Measurements from ENCODE around the gene ANKMY1.
"Not testable (repeated sequence)": the region's sequence is repeated elsewhere in the genome, so short reads cannot be mapped to it uniquely, and the experiment has no call there.

Gene ANKMY1

GRCh38 chr2:240503375-240503774, 54.4 kb downstream of the ANKMY1 start:
- no peak for DNase-seq (ENCODE audit: low spot score)

- DNase-seq (ENCODE audit: low spot score): no peak
These were observed 55.2 kb downstream of the ANKMY1 start for GRCh38 chr2:240502430-240503121.

- no peak for DNase-seq (ENCODE audit: low spot score)
These were observed 55.7 kb downstream of the ANKMY1 start for GRCh38 chr2:240502059-240502429.

GRCh38 chr2:240501531-240501991, 56.2 kb downstream of the ANKMY1 start:
- no peak for DNase-seq (ENCODE audit: low spot score)

- no peak for DNase-seq (ENCODE audit: low spot score)
These were observed 57.0 kb downstream of the ANKMY1 start for GRCh38 chr2:240500561-240501423.

- no peak for DNase-seq (ENCODE audit: low spot score)
These were observed 58.2 kb downstream of the ANKMY1 start for GRCh38 chr2:240499309-240500301.

- DNase-seq (ENCODE audit: low spot score): no peak
These were observed 58.9 kb downstream of the ANKMY1 start for GRCh38 chr2:240498958-240499260.

GRCh38 chr2:240498171-240498957, 59.4 kb downstream of the ANKMY1 start:
- no peak for DNase-seq (ENCODE audit: low spot score)

GRCh38 chr2:240497082-240497481, 60.7 kb downstream of the ANKMY1 start:
- peak; percentile 17 for DNase-seq (ENCODE audit: low spot score)

GRCh38 chr2:240494942-240495341, 62.8 kb downstream of the ANKMY1 start:
- DNase-seq (ENCODE audit: low spot score): not testable (repeated sequence)

- DNase-seq (ENCODE audit: low spot score): no peak
These were observed 63.5 kb downstream of the ANKMY1 start for GRCh38 chr2:240494194-240494793.

- no peak for DNase-seq (ENCODE audit: low spot score)
These were observed 66.3 kb downstream of the ANKMY1 start for GRCh38 chr2:240491483-240491882.

GRCh38 chr2:240482141-240482540, 75.6 kb downstream of the ANKMY1 start:
- no peak for DNase-seq (ENCODE audit: low spot score)

- no peak for DNase-seq (ENCODE audit: low spot score)
These were observed 76.1 kb downstream of the ANKMY1 start for GRCh38 chr2:240481720-240482119.

GRCh38 chr2:240480834-240481623, 76.8 kb downstream of the ANKMY1 start:
- no peak for DNase-seq (ENCODE audit: low spot score)

GRCh38 chr2:240479111-240479501, 78.7 kb downstream of the ANKMY1 start:
- DNase-seq (ENCODE audit: low spot score): no peak

GRCh38 chr2:240478346-240479110, 79.3 kb downstream of the ANKMY1 start:
- DNase-seq (ENCODE audit: low spot score): no peak

- DNase-seq (ENCODE audit: low spot score): no peak
These were observed 79.9 kb downstream of the ANKMY1 start for GRCh38 chr2:240477916-240478315.

GRCh38 chr2:240473211-240473610, 84.6 kb downstream of the ANKMY1 start:
- no peak for DNase-seq (ENCODE audit: low spot score)

All from AG08395 (cell line).